Mesenchymal stem cell (in vitro differentiated cells and primary cell): ENCODE data around the gene DCPS.
A peak's percentile ranks its signal among the peaks of the same experiment; 100 is the strongest.

Experiments used
- DNase-seq: peaks from one replicate; pipeline ENCODE4 v3.0.0-alpha.2; 2013
- H2AFZ ChIP-seq: one replicate; pipeline ENCODE4 v1.6.1; 2013; ENCODE audit warnings: low read depth, mild to moderate bottlenecking, control low read depth, inconsistent platforms, low read length, moderate library complexity
- H2AK5ac ChIP-seq: 2 replicates; pipeline ENCODE4 v1.6.1; 2013; ENCODE audit warnings: low read length, moderate library complexity, mild to moderate bottlenecking, inconsistent platforms; ENCODE audit not compliant: severe bottlenecking
- H2BK120ac ChIP-seq: one replicate; pipeline ENCODE4 v1.6.1; 2013; ENCODE audit warnings: low read depth, mild to moderate bottlenecking, inconsistent platforms, low read length, moderate library complexity
- H2BK12ac ChIP-seq, 2 experiments: one replicate each; pipeline ENCODE4 v1.6.1; 2013; ENCODE audit warnings: inconsistent platforms in 2 of 2, low read length in 2 of 2, mild to moderate bottlenecking in 2 of 2, moderate library complexity in 2 of 2, control low read depth in 1 of 2
- H2BK15ac ChIP-seq: one replicate; pipeline ENCODE4 v1.6.1; 2013; ENCODE audit warnings: mild to moderate bottlenecking, low read depth, inconsistent platforms; ENCODE audit not compliant: poor library complexity, severe bottlenecking
- H2BK5ac ChIP-seq: 2 replicates; pipeline ENCODE4 v1.6.1; 2013; ENCODE audit warnings: low read depth, mild to moderate bottlenecking, low read length, control low read depth, inconsistent platforms; ENCODE audit not compliant: poor library complexity, severe bottlenecking
- H3K14ac ChIP-seq, 2 experiments: one replicate each; pipeline ENCODE4 v1.6.1; 2013; ENCODE audit warnings: inconsistent platforms in 2 of 2, low read length in 2 of 2, control low read depth in 1 of 2, mild to moderate bottlenecking in 1 of 2, moderate library complexity in 1 of 2
- H3K18ac ChIP-seq, 2 experiments: one replicate each; pipeline ENCODE4 v1.6.1; 2013; ENCODE audit warnings: inconsistent platforms in 2 of 2, low read length in 2 of 2, control low read depth in 1 of 2, low read depth in 1 of 2, mild to moderate bottlenecking in 1 of 2
- H3K23ac ChIP-seq, 2 experiments: one replicate each; pipeline ENCODE4 v1.6.1; 2013; ENCODE audit warnings: inconsistent platforms in 2 of 2, low read length in 2 of 2, mild to moderate bottlenecking in 2 of 2, moderate library complexity in 2 of 2, control low read depth in 1 of 2
- H3K27ac ChIP-seq: 2 replicates; pipeline ENCODE4 v1.5.1; 2013; ENCODE audit warnings: mild to moderate bottlenecking, moderate library complexity, low read length, control low read depth, inconsistent platforms; ENCODE audit not compliant: poor library complexity, severe bottlenecking
- H3K27me3 ChIP-seq, 2 experiments: 2 replicates each; pipeline versions ENCODE4 v1.6.1 to v1.7.0; 2013; ENCODE audit warnings: low read length in 2 of 2, mild to moderate bottlenecking in 2 of 2, moderate library complexity in 2 of 2, control low read depth in 1 of 2, inconsistent platforms in 1 of 2; ENCODE audit not compliant: control insufficient read depth in 1 of 2, insufficient read depth in 1 of 2
- H3K36me3 ChIP-seq, 2 experiments: 2 replicates each; pipeline versions ENCODE4 v1.6.1 to v1.7.0; 2013; ENCODE audit warnings: low read length in 2 of 2, control low read depth in 1 of 2, inconsistent platforms in 1 of 2, low read depth in 1 of 2, mild to moderate bottlenecking in 1 of 2; ENCODE audit not compliant: insufficient read depth in 2 of 2, control insufficient read depth in 1 of 2
- H3K4ac ChIP-seq, 2 experiments: one replicate each; pipeline ENCODE4 v1.6.1; 2013; ENCODE audit warnings: inconsistent platforms in 2 of 2, low read length in 2 of 2, mild to moderate bottlenecking in 2 of 2, moderate library complexity in 2 of 2, control low read depth in 1 of 2, low read depth in 1 of 2
- H3K4me1 ChIP-seq: 2 replicates; pipeline ENCODE4 v1.6.1; 2013; ENCODE audit warnings: low read depth, low read length, control low read depth; ENCODE audit not compliant: control insufficient read depth, insufficient read depth
- H3K4me2 ChIP-seq: 2 replicates; pipeline ENCODE4 v1.6.1; 2013; ENCODE audit warnings: low read length, mild to moderate bottlenecking, inconsistent platforms; ENCODE audit not compliant: poor library complexity, severe bottlenecking
- H3K4me3 ChIP-seq, 2 experiments: 2 replicates each; pipeline versions ENCODE4 v1.5.1 to v1.7.0; 2013; ENCODE audit warnings: low read length in 2 of 2, mild to moderate bottlenecking in 2 of 2, control low read depth in 1 of 2, low read depth in 1 of 2; ENCODE audit not compliant: insufficient read depth in 1 of 2
- H3K79me1 ChIP-seq: replicated peaks from 2 replicates; pipeline ENCODE4 v1.6.1; 2013; ENCODE audit warnings: mild to moderate bottlenecking, control low read depth, low read length, inconsistent platforms; ENCODE audit not compliant: poor library complexity, severe bottlenecking
- H3K9ac ChIP-seq: 2 replicates; pipeline ENCODE4 v1.7.0; 2013; ENCODE audit warnings: mild to moderate bottlenecking, low read length, moderate library complexity
- H3K9me3 ChIP-seq: 2 replicates; pipeline ENCODE4 v1.7.0; 2013; ENCODE audit warnings: mild to moderate bottlenecking, low read length; ENCODE audit not compliant: control insufficient read depth
- H4K8ac ChIP-seq: one replicate; pipeline ENCODE4 v1.6.1; 2013; ENCODE audit warnings: inconsistent platforms, mild to moderate bottlenecking, low read length, moderate library complexity
- H4K91ac ChIP-seq: one replicate; pipeline ENCODE4 v1.6.1; 2013; ENCODE audit warnings: mild to moderate bottlenecking, low read length, inconsistent platforms
- WGBS: methylation state at CpG from one replicate; pipeline ENCODE4 v1.1.7; 2013; ENCODE audit warnings: mixed read lengths; 5-methylcytosine and 5-hydroxymethylcytosine counted together

The DCPS gene

GRCh38 chr11:126329644-126330211 is 25.9 kb downstream of the DCPS start:
- peaks cover 8% of the 10 kb centered on the region for H3K79me1 ChIP-seq
- no peak overlapping the region for H3K23ac ChIP-seq
- H3K4me2 ChIP-seq: no peak overlapping the region
- no peak for DNase-seq
- no peak overlapping the region for H3K4me3 ChIP-seq
- no peak overlapping the region for H3K4ac ChIP-seq
- no peak overlapping the region for H3K14ac ChIP-seq
- over 99% methylated on average over 10 of the region's 11 CpGs for WGBS
- no peak overlapping the region for H3K27ac ChIP-seq
- no peak overlapping the region for H2BK12ac ChIP-seq
- no peaks in the 10 kb centered on the region for H3K27me3 ChIP-seq
- peak overlapping the region; percentile 3 to 47 for H3K18ac ChIP-seq
- H3K9ac ChIP-seq: no peak overlapping the region
- H4K8ac ChIP-seq: no peak overlapping the region
- H3K9me3 ChIP-seq: no peaks in the 10 kb centered on the region
- peaks cover 0 to 12% of the 10 kb centered on the region in 2 experiments for H3K36me3 ChIP-seq
- no peak overlapping the region for H2AFZ ChIP-seq
- peaks cover 5% of the 10 kb centered on the region for H3K4me1 ChIP-seq
- no peak overlapping the region for H4K91ac ChIP-seq
- H2BK120ac ChIP-seq: no peak overlapping the region
- H2BK5ac ChIP-seq: no peak overlapping the region
- H2AK5ac ChIP-seq: no peak overlapping the region
- H2BK15ac ChIP-seq: no peak overlapping the region

- no peak overlapping the region for H4K8ac ChIP-seq
- DNase-seq: no peak
- H2BK12ac ChIP-seq: peak overlapping the region in 1 of 2 experiments; percentile 15
- H3K14ac ChIP-seq: no peak overlapping the region
- no peak overlapping the region for H4K91ac ChIP-seq
- 98% methylated on average over 13 of the region's 13 CpGs for WGBS
- no peak overlapping the region for H3K4me2 ChIP-seq
- H3K9me3 ChIP-seq: no peaks in the 10 kb centered on the region
- H2BK120ac ChIP-seq: no peak overlapping the region
- no peak overlapping the region for H3K4ac ChIP-seq
- no peaks in the 10 kb centered on the region for H3K27me3 ChIP-seq
- no peak overlapping the region for H3K4me3 ChIP-seq
- peaks cover 11% of the 10 kb centered on the region for H3K4me1 ChIP-seq
- no peak overlapping the region for H2AFZ ChIP-seq
- no peak overlapping the region for H3K9ac ChIP-seq
- peak overlapping the region in 1 of 2 experiments; percentile 5 for H3K18ac ChIP-seq
- H3K23ac ChIP-seq: no peak overlapping the region
- H3K36me3 ChIP-seq: peaks cover 0 to 14% of the 10 kb centered on the region in 2 experiments
- H2BK15ac ChIP-seq: no peak overlapping the region
- peaks cover 10% of the 10 kb centered on the region for H3K79me1 ChIP-seq
- H2AK5ac ChIP-seq: no peak overlapping the region
- H3K27ac ChIP-seq: no peak overlapping the region
- H2BK5ac ChIP-seq: no peak overlapping the region
Observed at GRCh38 chr11:126331286-126331685, 27.4 kb downstream of the DCPS start.

GRCh38 chr11:126332221-126332711 is 28.4 kb downstream of the DCPS start:
- H3K79me1 ChIP-seq: peaks cover 10% of the 10 kb centered on the region

GRCh38 chr11:126333142-126333541 is 29.3 kb downstream of the DCPS start:
- H2AFZ ChIP-seq: no peak overlapping the region
- no peak overlapping the region for H3K4me3 ChIP-seq
- 98% methylated on average over 7 of the region's 7 CpGs for WGBS
- peaks cover 17% of the 10 kb centered on the region for H3K4me1 ChIP-seq
- no peak overlapping the region for H3K23ac ChIP-seq
- no peak overlapping the region for H2AK5ac ChIP-seq
- H3K4me2 ChIP-seq: no peak overlapping the region
- H2BK120ac ChIP-seq: no peak overlapping the region
- H3K27ac ChIP-seq: no peak overlapping the region
- no peak overlapping the region for H2BK5ac ChIP-seq
- no peak overlapping the region for H2BK15ac ChIP-seq
- H3K18ac ChIP-seq: no peak overlapping the region
- no peak overlapping the region for H3K4ac ChIP-seq
- peaks cover 6% of the 10 kb centered on the region for H3K79me1 ChIP-seq
- H3K27me3 ChIP-seq: no peaks in the 10 kb centered on the region
- no peak overlapping the region for H3K9ac ChIP-seq
- peak overlapping the region; percentile 46 for H4K91ac ChIP-seq
- no peak overlapping the region for H3K14ac ChIP-seq
- DNase-seq: no peak
- H3K9me3 ChIP-seq: no peaks in the 10 kb centered on the region
- H3K36me3 ChIP-seq: peaks cover 1 to 21% of the 10 kb centered on the region in 2 experiments
- H2BK12ac ChIP-seq: peak overlapping the region in 1 of 2 experiments; percentile 8
- H4K8ac ChIP-seq: no peak overlapping the region

More at GRCh38 chr11:126332221-126332711, 28.4 kb downstream of the DCPS start:
- Histone ChIP-seq H2BK120ac (no peak overlapping the region), H3K27me3 (no peaks in the 10 kb centered on the region), H3K4ac (no peak overlapping the region), H3K9ac (no peak overlapping the region), H2BK12ac (no peak overlapping the region), H4K91ac (peak overlapping the region; percentile 70), H3K23ac (no peak overlapping the region), H4K8ac (no peak overlapping the region), H3K4me2 (no peak overlapping the region), H3K36me3 (peaks cover 0 to 14% of the 10 kb centered on the region in 2 experiments), H2BK15ac (no peak overlapping the region), H3K4me1 (peaks cover 17% of the 10 kb centered on the region), H3K18ac (peak overlapping the region in 1 of 2 experiments; percentile 16), H3K27ac (no peak overlapping the region), H2AK5ac (no peak overlapping the region), H3K4me3 (peak overlapping the region in 1 of 2 experiments; percentile 26), H3K9me3 (no peaks in the 10 kb centered on the region), H3K14ac (no peak overlapping the region), H2AFZ (no peak overlapping the region), H2BK5ac (no peak overlapping the region)
- 59% methylated on average over 4 of the region's 5 CpGs for WGBS
- peak; percentile 71 for DNase-seq
